ENCODE results near the gene CD24. TPM values are rescaled to one million over a fixed set of nuclear protein-coding genes. Genes with fewer than 3 reads are reported as not detected.

Gene CD24
- total RNA-seq, 1 donor from 2014 or later: 49.4 TPM

GRCh38 chr6:106924694-106925523 is 49.6 kb downstream of the CD24 start:
- Mint-ChIP-seq H3K27me3 (peaks cover 20% of the 10 kb centered on the region), H3K36me3 (ENCODE audit: low read depth) (no peaks in the 10 kb centered on the region), H3K27ac (no peak overlapping the region), H3K4me3 (no peak overlapping the region), H3K9me3 (peaks cover 2% of the 10 kb centered on the region), H3K4me1 (peaks cover 4% of the 10 kb centered on the region)
- DNase-seq (no peak), ATAC-seq (ENCODE audit: low read depth) (no peak)
- CTCF ChIA-PET: no interaction called here
- intact Hi-C loops (cut with micrococcal nuclease): loop anchor here (5.0 kb wide), 1 partner anchor 58 kb away; no protein-coding TSS in a partner anchor
- POLR2A ChIA-PET: no interaction called here
- TF ChIP-seq CTCF (IDR thresholded peaks at IDR 0.05): no peak

GRCh38 chr6:106922626-106923025 is 51.9 kb downstream of the CD24 start:
- Mint-ChIP-seq H3K9me3 (no peaks in the 10 kb centered on the region), H3K36me3 (ENCODE audit: low read depth) (no peaks in the 10 kb centered on the region), H3K4me1 (peaks cover 4% of the 10 kb centered on the region), H3K27me3 (peaks cover 17% of the 10 kb centered on the region), H3K27ac (no peak overlapping the region), H3K4me3 (no peak overlapping the region)
- TF ChIP-seq CTCF (IDR thresholded peaks at IDR 0.05): no peak
- intact Hi-C loops (cut with micrococcal nuclease): no loop called here
- ATAC-seq (ENCODE audit: low read depth): no peak
- ChIA-PET CTCF (no interaction called here), POLR2A (no interaction called here)
- no peak for DNase-seq

Other genes with a start within 250 kb of the CD24 start
- gene MTRES1, start 53.5 kb upstream of the CD24 start, total RNA-seq: 11.8 and 13.9 TPM in 2 replicates
- 3.5 and 3.7 TPM in 2 replicates for gene BEND3, start 140.8 kb upstream of the CD24 start, total RNA-seq

All from activated B cell treated with CpG ODN at 0.5 μM for 24 hours (primary cell).